ENCODE data around the gene APBB2.
A peak's percentile ranks its signal among the peaks of the same experiment; 100 is the strongest.

APBB2 gene

GRCh38 chr4:41185614-41186592, 28.4 kb downstream of the APBB2 start:
- no peak for DNase-seq

GRCh38 chr4:41184009-41184408, 30.3 kb downstream of the APBB2 start:
- DNase-seq: no peak

GRCh38 chr4:41183021-41183553, 31.3 kb downstream of the APBB2 start:
- DNase-seq: no peak

GRCh38 chr4:41181037-41181436, 33.3 kb downstream of the APBB2 start:
- DNase-seq: no peak

GRCh38 chr4:41179498-41180195, 34.7 kb downstream of the APBB2 start:
- DNase-seq: no peak

- DNase-seq: no peak
Observed at GRCh38 chr4:41178372-41179370, 35.7 kb downstream of the APBB2 start.

GRCh38 chr4:41177016-41177415, 37.3 kb downstream of the APBB2 start:
- no peak for DNase-seq

GRCh38 chr4:41176340-41176739, 38.0 kb downstream of the APBB2 start:
- no peak for DNase-seq

GRCh38 chr4:41175794-41176193, 38.5 kb downstream of the APBB2 start:
- no peak for DNase-seq

- DNase-seq: no peak
Observed at GRCh38 chr4:41174444-41174843, 39.9 kb downstream of the APBB2 start.

- no peak for DNase-seq
Observed at GRCh38 chr4:41172786-41173185, 41.6 kb downstream of the APBB2 start.

GRCh38 chr4:41169256-41169800, 45.0 kb downstream of the APBB2 start:
- peak; percentile 54 for DNase-seq

GRCh38 chr4:41167191-41167590, 47.2 kb downstream of the APBB2 start:
- no peak for DNase-seq

GRCh38 chr4:41164405-41164804, 49.9 kb downstream of the APBB2 start:
- DNase-seq: no peak

- no peak for DNase-seq
Observed at GRCh38 chr4:41161355-41161754, 53.0 kb downstream of the APBB2 start.

GRCh38 chr4:41160856-41161255, 53.5 kb downstream of the APBB2 start:
- no peak for DNase-seq

- DNase-seq: no peak
Observed at GRCh38 chr4:41160012-41160789, 54.1 kb downstream of the APBB2 start.

- DNase-seq: no peak
Observed at GRCh38 chr4:41158756-41159155, 55.6 kb downstream of the APBB2 start.

GRCh38 chr4:41158274-41158673, 56.1 kb downstream of the APBB2 start:
- DNase-seq: no peak

- no peak for DNase-seq
Observed at GRCh38 chr4:41157009-41157408, 57.3 kb downstream of the APBB2 start.

GRCh38 chr4:41156574-41156973, 57.8 kb downstream of the APBB2 start:
- DNase-seq: no peak

Data from NCI-H774 (cell line).